C4-2B (cell line): ENCODE data around the gene CLEC4C.
"Not testable (repeated sequence)": the region's sequence is repeated elsewhere in the genome, so short reads cannot be mapped to it uniquely, and the experiment has no call there.

Source experiments
- CTCF ChIP-seq: fragments of 450-650 bp; conservative IDR thresholded peaks from 2 replicates; pipeline ENCODE4 v1.5.1; 2017; ENCODE audit warnings: mild to moderate bottlenecking
- ZFX ChIP-seq: fragments of 450-650 bp; IDR thresholded peaks from 2 replicates; pipeline ENCODE4 v1.6.1; 2017

- not testable (repeated sequence) for TF ChIP-seq CTCF, ZFX
Measured at GRCh38 chr12:7755668-7756067, 8.5 kb upstream of the CLEC4C start.
